Keratinocyte (primary cell): Measurements from ENCODE around the gene TOR4A. TPM values are rescaled to one million over a fixed set of nuclear protein-coding genes. Genes with fewer than 3 reads are reported as not detected.

ENCODE experiments used
- DNase-seq: peaks from one replicate; pipeline ENCODE4 v3.0.0-alpha.2; 2011; ENCODE audit warnings: low read depth, missing footprints, low spot score
- FAIRE-seq: peaks from 2 replicates; lab custom pipeline; 2011; peaks lifted over from hg19 to GRCh38; lab: Jason Lieb, UNC
- H2AFZ ChIP-seq: 2 replicates; pipeline ENCODE4 v1.6.0; 2012; ENCODE audit warnings: low read length, control low read depth, inconsistent platforms; ENCODE audit not compliant: control insufficient read depth
- H3K27ac ChIP-seq: 2 replicates; pipeline ENCODE4 v1.5.1; 2011; ENCODE audit warnings: low read length; ENCODE audit not compliant: control insufficient read depth, insufficient read depth
- H3K27me3 ChIP-seq: 3 replicates; pipeline ENCODE4 v1.6.0; 2011; ENCODE audit warnings: low read length; ENCODE audit not compliant: control insufficient read depth, insufficient read depth; ENCODE audit errors: extremely low read depth
- H3K36me3 ChIP-seq, 2 experiments: 2 replicates in 1 of 2; 3 replicates in 1 of 2; pipeline ENCODE4 v1.5.1; 2011; ENCODE audit warnings: low read length in 2 of 2, mild to moderate bottlenecking in 1 of 2; ENCODE audit not compliant: control insufficient read depth in 2 of 2, insufficient read depth in 2 of 2; ENCODE audit errors: extremely low read depth in 1 of 2
- H3K4me1 ChIP-seq: 3 replicates; pipeline ENCODE4 v1.5.1; 2011; ENCODE audit warnings: low read length; ENCODE audit not compliant: control insufficient read depth, insufficient read depth; ENCODE audit errors: extremely low read depth
- H3K4me2 ChIP-seq: 3 replicates; pipeline ENCODE4 v1.6.0; 2011; ENCODE audit warnings: low read depth, low read length; ENCODE audit not compliant: control insufficient read depth, insufficient read depth; ENCODE audit errors: extremely low read depth
- H3K4me3 ChIP-seq, 3 experiments: fragments of 200-600 bp in 1 of 3; sonication (generic) in 1 of 3; 2 replicates in 2 of 3; 3 replicates in 1 of 3; pipeline ENCODE4 v1.5.1; 2011 to 2016; ENCODE audit warnings: low read length in 3 of 3, mild to moderate bottlenecking in 3 of 3, control low read depth in 2 of 3, inconsistent platforms in 1 of 3, low read depth in 1 of 3, mixed read lengths in 1 of 3, mixed run types in 1 of 3, moderate library complexity in 1 of 3; ENCODE audit not compliant: control insufficient read depth in 2 of 3, insufficient read depth in 2 of 3; ENCODE audit errors: extremely low read depth in 1 of 3
- H3K79me2 ChIP-seq: 2 replicates; pipeline ENCODE4 v1.6.0; 2012; ENCODE audit warnings: low read length; ENCODE audit not compliant: control insufficient read depth, insufficient read depth
- H3K9ac ChIP-seq: 3 replicates; pipeline ENCODE4 v1.6.0; 2011; ENCODE audit warnings: low read length; ENCODE audit not compliant: control insufficient read depth, insufficient read depth; ENCODE audit errors: extremely low read depth
- H3K9me1 ChIP-seq: 3 replicates; pipeline ENCODE4 v1.6.0; 2011; ENCODE audit warnings: low read length; ENCODE audit not compliant: control insufficient read depth, insufficient read depth; ENCODE audit errors: extremely low read depth
- H3K9me3 ChIP-seq: 2 replicates; pipeline ENCODE4 v1.5.1; 2012; ENCODE audit warnings: low read depth, low read length; ENCODE audit not compliant: control insufficient read depth
- H4K20me1 ChIP-seq: 3 replicates; pipeline ENCODE4 v1.6.0; 2011; ENCODE audit warnings: low read length; ENCODE audit not compliant: control insufficient read depth, insufficient read depth; ENCODE audit errors: extremely low read depth
- CTCF ChIP-seq, 3 experiments: IDR thresholded peaks in 1 of 3; conservative IDR thresholded peaks in 1 of 3; optimal IDR thresholded peaks in 1 of 3; 2 replicates in 2 of 3; 3 replicates in 1 of 3; pipeline versions ENCODE3 to v1.5.1; 2011; ENCODE audit warnings: low read length in 3 of 3, mild to moderate bottlenecking in 3 of 3, moderate library complexity in 2 of 3, control low read depth in 1 of 3, inconsistent platforms in 1 of 3; ENCODE audit not compliant: insufficient read depth in 2 of 3; ENCODE audit errors: extremely low read depth in 1 of 3
- EZH2 ChIP-seq: IDR thresholded peaks from one replicate; pipeline ENCODE4 v1.6.1; 2012; ENCODE audit warnings: inconsistent platforms, mild to moderate bottlenecking, low read length, moderate library complexity
- dilution Hi-C: fragments of 300-500 bp; cut with MboI; formaldehyde crosslinking; loops from one replicate; pipeline ENCODE4 v1.7.0; 2020; ENCODE audit warnings: low sequenced_read_pairs; ENCODE audit not compliant: extremely low pct_ligation_motif_present
- polyA plus RNA-seq, 5 experiments: library from polyadenylated mRNA; depleted of rRNA in 3 of 5; stranded (reverse) in 3 of 5; stranded (forward) in 1 of 5; unstranded in 1 of 5; fragments of >200 nt; gene quantifications; 1 replicate in 1 of 5; 2 replicates in 3 of 5; 3 replicates in 1 of 5; pipeline versions ENCODE4 v1.2.1 to v1.2.3, GENCODE V29; 2011 to 2012; ENCODE audit warnings: missing spikeins in 2 of 5, low read depth in 1 of 5, low replicate concordance in 1 of 5

Gene TOR4A
- polyA plus RNA-seq, 1 donor (not counting 4 experiments of a cell fraction or from before 2014, with no cell fraction given), result 5.8 TPM

DNA sequence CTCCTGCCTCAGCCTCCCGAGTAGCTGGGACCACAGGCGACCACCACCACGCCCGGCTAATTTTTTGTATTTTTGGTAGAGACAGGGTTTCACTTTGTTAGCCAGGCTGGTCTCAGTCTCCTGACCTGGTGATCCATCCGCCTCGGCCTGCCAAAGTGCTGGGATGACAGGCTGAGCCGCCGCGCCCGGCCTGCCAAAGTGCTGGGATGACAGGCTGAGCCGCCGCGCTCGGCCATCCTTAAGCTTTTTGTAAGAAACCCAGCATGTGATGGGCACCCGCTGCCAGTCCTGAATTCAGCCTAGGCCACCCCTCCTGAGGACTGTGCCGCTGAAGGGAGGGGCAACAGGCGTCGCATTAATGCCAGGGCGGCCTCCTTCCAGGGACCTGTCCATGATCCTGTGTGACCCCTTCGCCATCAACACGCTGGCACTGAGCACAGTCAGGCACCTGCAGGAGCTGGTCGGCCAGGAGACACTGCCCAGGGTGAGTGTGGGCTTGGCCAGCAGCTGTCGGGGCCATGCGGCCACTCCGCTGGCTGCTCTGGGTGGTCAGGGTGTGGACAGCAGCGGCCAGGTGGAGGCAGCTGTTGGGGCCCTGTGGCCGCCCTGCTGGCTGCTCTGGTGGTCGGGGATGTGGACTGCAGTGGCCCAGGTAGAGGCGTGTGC is 11.9 kb upstream of the TOR4A start:
- H2AFZ ChIP-seq, result no peak overlapping the region
- dilution Hi-C loops, result no loop called here
- H3K9ac ChIP-seq, result no peak overlapping the region
- no peak overlapping the region for H3K4me2 ChIP-seq
- no peaks in the 10 kb centered on the region for H3K9me3 ChIP-seq
- no peaks in the 10 kb centered on the region for H3K27me3 ChIP-seq
- FAIRE-seq (no peak), DNase-seq (no peak)
- peaks cover 4% of the 10 kb centered on the region for H3K79me2 ChIP-seq
- H3K36me3 ChIP-seq, result peaks cover 26 to 34% of the 10 kb centered on the region in 2 experiments
- TF ChIP-seq EZH2 (no peak), CTCF (optimal IDR thresholded peaks at IDR 0.05 in 1 of 3, IDR thresholded peaks at IDR 0.05 in 1 of 3, conservative IDR thresholded peaks at IDR 0.05 in 1 of 3; ENCODE audit: extremely low read depth in 1 of 3, insufficient read depth in 2 of 3, low read length in 3 of 3) (no peak)
- no peak overlapping the region for H3K27ac ChIP-seq
- peaks cover 6% of the 10 kb centered on the region for H4K20me1 ChIP-seq
- no peaks in the 10 kb centered on the region for H3K4me1 ChIP-seq
- H3K9me1 ChIP-seq, result no peaks in the 10 kb centered on the region
- no peak overlapping the region for H3K4me3 ChIP-seq

DNA sequence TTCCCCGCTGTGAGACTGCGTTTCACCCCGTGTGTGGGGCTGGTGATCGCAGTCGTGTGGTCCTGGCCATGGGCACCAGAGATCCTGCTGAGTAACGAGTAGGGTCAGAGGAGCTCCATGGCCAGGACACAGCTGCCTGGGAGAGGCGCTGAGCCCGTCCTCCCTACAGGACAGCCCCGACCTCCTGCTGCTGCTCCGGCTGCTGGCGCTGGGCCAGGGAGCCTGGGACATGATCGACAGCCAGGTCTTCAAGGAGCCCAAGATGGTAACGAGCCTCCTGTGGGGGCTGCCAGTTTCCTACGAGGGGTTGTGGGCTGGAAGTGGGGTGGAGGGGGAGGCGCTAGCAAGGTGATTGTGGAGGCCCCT is 11.4 kb upstream of the TOR4A start:
- Histone ChIP-seq H3K9me1 (no peaks in the 10 kb centered on the region), H3K27me3 (no peaks in the 10 kb centered on the region), H3K79me2 (peaks cover 4% of the 10 kb centered on the region), H3K4me3 (no peak overlapping the region), H2AFZ (no peak overlapping the region), H3K4me1 (no peaks in the 10 kb centered on the region), H3K27ac (no peak overlapping the region), H3K9me3 (no peaks in the 10 kb centered on the region), H3K36me3 (peaks cover 32 to 34% of the 10 kb centered on the region in 2 experiments), H3K9ac (no peak overlapping the region), H4K20me1 (peaks cover 6% of the 10 kb centered on the region), H3K4me2 (no peak overlapping the region)
- FAIRE-seq (no peak), DNase-seq (no peak)
- TF ChIP-seq CTCF (optimal IDR thresholded peaks at IDR 0.05 in 1 of 3, IDR thresholded peaks at IDR 0.05 in 1 of 3, conservative IDR thresholded peaks at IDR 0.05 in 1 of 3; ENCODE audit: extremely low read depth in 1 of 3, insufficient read depth in 2 of 3, low read length in 3 of 3), result no peak
- TF ChIP-seq EZH2, result no peak
- dilution Hi-C loops, result no loop called here
